WTC11 (cell line): Measurements from ENCODE around the gene NUP214.

Source experiments
- CBFB ChIP-seq: sonication (generic); formaldehyde crosslinking; IDR thresholded peaks from 2 replicates; pipeline ENCODE4 v1.8.1; 2022; ENCODE audit warnings: mild to moderate bottlenecking, low read depth, missing genetic modification reagents
- CREB1 ChIP-seq: sonication (generic); formaldehyde crosslinking; IDR thresholded peaks from 2 replicates; pipeline ENCODE4 v1.8.0; 2023; ENCODE audit warnings: mild to moderate bottlenecking, missing genetic modification reagents
- ETV6 ChIP-seq: sonication (generic); formaldehyde crosslinking; IDR thresholded peaks from 2 replicates; pipeline ENCODE4 v1.8.1; 2022; ENCODE audit warnings: mild to moderate bottlenecking, missing genetic modification reagents
- RELA ChIP-seq: sonication (generic); formaldehyde crosslinking; IDR thresholded peaks from 2 replicates; pipeline ENCODE4 v1.8.1; 2022; ENCODE audit warnings: missing genetic modification reagents, mild to moderate bottlenecking, borderline replicate concordance
- SP1 ChIP-seq: sonication (generic); formaldehyde crosslinking; conservative IDR thresholded peaks from 2 replicates; pipeline ENCODE4 v1.8.1; 2022; ENCODE audit warnings: missing genetic modification reagents
- TCF7 ChIP-seq: sonication (generic); formaldehyde crosslinking; IDR thresholded peaks from 2 replicates; pipeline ENCODE4 v1.8.0; 2022; ENCODE audit warnings: mild to moderate bottlenecking, low read depth, missing genetic modification reagents, moderate library complexity
- ZNF121 ChIP-seq: sonication (generic); formaldehyde crosslinking; IDR thresholded peaks from 2 replicates; pipeline ENCODE4 v1.8.0; 2023; ENCODE audit warnings: missing genetic modification reagents
- ZNF416 ChIP-seq: fragments of 250-450 bp; sonication (Bioruptor Pico); IDR thresholded peaks from 2 replicates; pipeline ENCODE4 v1.9.0; 2021; ENCODE audit warnings: mild to moderate bottlenecking, inconsistent platforms
- TF ChIP-seq, protein P1 (sequence below): fragments of 200-600 bp; IDR thresholded peaks from 2 replicates; pipeline ENCODE4 v1.8.0; 2022; ENCODE audit warnings: antibody characterized with exemption
- TF ChIP-seq, protein P2 (sequence below): fragments of 250-450 bp; sonication (Bioruptor Pico); IDR thresholded peaks from 2 replicates; pipeline ENCODE4 v2.1.2; 2022; ENCODE audit warnings: mild to moderate bottlenecking, moderate library complexity
- TF ChIP-seq, protein P3 (sequence below): sonication (generic); formaldehyde crosslinking; IDR thresholded peaks from 2 replicates; pipeline ENCODE4 v1.8.0; 2022; ENCODE audit warnings: mild to moderate bottlenecking, missing genetic modification reagents
- TF ChIP-seq, protein P4 (sequence below): sonication (generic); formaldehyde crosslinking; IDR thresholded peaks from 2 replicates; pipeline ENCODE4 v1.8.1; 2022; ENCODE audit warnings: low read depth, mild to moderate bottlenecking, moderate library complexity, missing genetic modification reagents, borderline replicate concordance
- TF ChIP-seq, protein P5 (sequence below): sonication (generic); formaldehyde crosslinking; IDR thresholded peaks from 2 replicates; pipeline ENCODE4 v1.8.1; 2023; ENCODE audit warnings: mild to moderate bottlenecking, moderate library complexity, missing genetic modification reagents

DNA sequence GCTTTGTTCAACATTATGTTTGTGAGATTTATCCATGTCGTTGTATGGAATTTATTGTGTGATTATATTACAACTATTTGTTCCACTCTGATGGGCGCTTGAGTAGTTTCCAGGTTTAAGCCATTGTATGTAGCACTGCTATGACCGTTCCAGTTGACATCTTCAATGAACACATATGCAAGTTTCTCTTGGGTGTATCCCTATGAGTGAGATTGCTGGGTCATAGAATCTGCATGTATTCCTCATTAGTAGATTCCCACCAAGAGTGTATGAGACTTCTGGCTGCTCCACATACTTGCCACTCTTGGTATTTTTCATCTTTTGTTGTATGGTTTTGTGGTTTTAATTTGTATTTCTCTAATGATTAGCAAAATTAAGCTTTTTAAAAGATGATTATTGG, 22.9 kb downstream of the NUP214 start:
- TF ChIP-seq ZNF416 (no peak), CBFB (CRISPR knock-in tag) (no peak), TCF7 (CRISPR knock-in tag) (no peak), RELA (CRISPR knock-in tag) (no peak), ZNF121 (no peak), SP1 (CRISPR knock-in tag) (no peak), ETV6 (CRISPR knock-in tag) (no peak), CREB1 (CRISPR knock-in tag) (no peak)
- TF ChIP-seq, protein P1, sequence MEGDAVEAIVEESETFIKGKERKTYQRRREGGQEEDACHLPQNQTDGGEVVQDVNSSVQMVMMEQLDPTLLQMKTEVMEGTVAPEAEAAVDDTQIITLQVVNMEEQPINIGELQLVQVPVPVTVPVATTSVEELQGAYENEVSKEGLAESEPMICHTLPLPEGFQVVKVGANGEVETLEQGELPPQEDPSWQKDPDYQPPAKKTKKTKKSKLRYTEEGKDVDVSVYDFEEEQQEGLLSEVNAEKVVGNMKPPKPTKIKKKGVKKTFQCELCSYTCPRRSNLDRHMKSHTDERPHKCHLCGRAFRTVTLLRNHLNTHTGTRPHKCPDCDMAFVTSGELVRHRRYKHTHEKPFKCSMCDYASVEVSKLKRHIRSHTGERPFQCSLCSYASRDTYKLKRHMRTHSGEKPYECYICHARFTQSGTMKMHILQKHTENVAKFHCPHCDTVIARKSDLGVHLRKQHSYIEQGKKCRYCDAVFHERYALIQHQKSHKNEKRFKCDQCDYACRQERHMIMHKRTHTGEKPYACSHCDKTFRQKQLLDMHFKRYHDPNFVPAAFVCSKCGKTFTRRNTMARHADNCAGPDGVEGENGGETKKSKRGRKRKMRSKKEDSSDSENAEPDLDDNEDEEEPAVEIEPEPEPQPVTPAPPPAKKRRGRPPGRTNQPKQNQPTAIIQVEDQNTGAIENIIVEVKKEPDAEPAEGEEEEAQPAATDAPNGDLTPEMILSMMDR = no peak
- TF ChIP-seq, protein P2, sequence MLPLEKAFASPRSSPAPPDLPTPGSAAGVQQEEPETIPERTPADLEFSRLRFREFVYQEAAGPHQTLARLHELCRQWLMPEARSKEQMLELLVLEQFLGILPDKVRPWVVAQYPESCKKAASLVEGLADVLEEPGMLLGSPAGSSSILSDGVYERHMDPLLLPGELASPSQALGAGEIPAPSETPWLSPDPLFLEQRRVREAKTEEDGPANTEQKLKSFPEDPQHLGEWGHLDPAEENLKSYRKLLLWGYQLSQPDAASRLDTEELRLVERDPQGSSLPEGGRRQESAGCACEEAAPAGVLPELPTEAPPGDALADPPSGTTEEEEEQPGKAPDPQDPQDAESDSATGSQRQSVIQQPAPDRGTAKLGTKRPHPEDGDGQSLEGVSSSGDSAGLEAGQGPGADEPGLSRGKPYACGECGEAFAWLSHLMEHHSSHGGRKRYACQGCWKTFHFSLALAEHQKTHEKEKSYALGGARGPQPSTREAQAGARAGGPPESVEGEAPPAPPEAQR (CRISPR knock-in tag) = no peak
- TF ChIP-seq, protein P3, sequence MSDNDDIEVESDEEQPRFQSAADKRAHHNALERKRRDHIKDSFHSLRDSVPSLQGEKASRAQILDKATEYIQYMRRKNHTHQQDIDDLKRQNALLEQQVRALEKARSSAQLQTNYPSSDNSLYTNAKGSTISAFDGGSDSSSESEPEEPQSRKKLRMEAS (CRISPR knock-in tag) = no peak
- TF ChIP-seq, protein P4, sequence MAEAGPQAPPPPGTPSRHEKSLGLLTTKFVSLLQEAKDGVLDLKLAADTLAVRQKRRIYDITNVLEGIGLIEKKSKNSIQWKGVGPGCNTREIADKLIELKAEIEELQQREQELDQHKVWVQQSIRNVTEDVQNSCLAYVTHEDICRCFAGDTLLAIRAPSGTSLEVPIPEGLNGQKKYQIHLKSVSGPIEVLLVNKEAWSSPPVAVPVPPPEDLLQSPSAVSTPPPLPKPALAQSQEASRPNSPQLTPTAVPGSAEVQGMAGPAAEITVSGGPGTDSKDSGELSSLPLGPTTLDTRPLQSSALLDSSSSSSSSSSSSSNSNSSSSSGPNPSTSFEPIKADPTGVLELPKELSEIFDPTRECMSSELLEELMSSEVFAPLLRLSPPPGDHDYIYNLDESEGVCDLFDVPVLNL (CRISPR knock-in tag) = no peak
- TF ChIP-seq, protein P5, sequence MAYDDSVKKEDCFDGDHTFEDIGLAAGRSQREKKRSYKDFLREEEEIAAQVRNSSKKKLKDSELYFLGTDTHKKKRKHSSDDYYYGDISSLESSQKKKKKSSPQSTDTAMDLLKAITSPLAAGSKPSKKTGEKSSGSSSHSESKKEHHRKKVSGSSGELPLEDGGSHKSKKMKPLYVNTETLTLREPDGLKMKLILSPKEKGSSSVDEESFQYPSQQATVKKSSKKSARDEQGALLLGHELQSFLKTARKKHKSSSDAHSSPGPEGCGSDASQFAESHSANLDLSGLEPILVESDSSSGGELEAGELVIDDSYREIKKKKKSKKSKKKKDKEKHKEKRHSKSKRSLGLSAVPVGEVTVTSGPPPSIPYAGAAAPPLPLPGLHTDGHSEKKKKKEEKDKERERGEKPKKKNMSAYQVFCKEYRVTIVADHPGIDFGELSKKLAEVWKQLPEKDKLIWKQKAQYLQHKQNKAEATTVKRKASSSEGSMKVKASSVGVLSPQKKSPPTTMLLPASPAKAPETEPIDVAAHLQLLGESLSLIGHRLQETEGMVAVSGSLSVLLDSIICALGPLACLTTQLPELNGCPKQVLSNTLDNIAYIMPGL (CRISPR knock-in tag) = no peak
